ENCODE results near the gene SDHB. TPM values are rescaled to one million over a fixed set of nuclear protein-coding genes. Genes with fewer than 3 reads are reported as not detected.

Gene SDHB
- total and polyA plus RNA-seq, 2 of the 8 experiments (the other 6 are each of a cell fraction or from before 2014, with no cell fraction given): 84.0 to 98.7 TPM

GRCh38 chr1:17008208-17008855, 45.5 kb downstream of the SDHB start:
- 0 out of 2 replicates have a peak overlapping the region, but pooled peaks have one; percentile 18 for H2BK15ac ChIP-seq (ENCODE audit: low read length)
- H3K4ac ChIP-seq (replicated peaks; ENCODE audit: insufficient read length, low read depth, low read length): no peak overlapping the region
- H3K9me3 ChIP-seq (ENCODE audit: insufficient read depth in 2 of 2, low read depth in 1 of 2, low read length in 1 of 2): no peaks in the 10 kb centered on the region
- H3K56ac ChIP-seq (replicated peaks; ENCODE audit: insufficient read length, low read depth, low read length): no peak overlapping the region
- H2BK5ac ChIP-seq (ENCODE audit: low read depth, low read length): no peak overlapping the region
- no peaks in the 10 kb centered on the region for H3K27me3 ChIP-seq (replicated peaks in 1 of 4; ENCODE audit: control insufficient read depth in 3 of 4, extremely low read depth in 1 of 4, insufficient read depth in 3 of 4, low read length in 3 of 4)
- H4K20me1 ChIP-seq (replicated peaks in 1 of 2; ENCODE audit: control insufficient read depth in 1 of 2, insufficient read depth in 2 of 2, low read length in 2 of 2): peaks cover 0 to 7% of the 10 kb centered on the region in 2 experiments
- H3K4me2 ChIP-seq (ENCODE audit: insufficient read depth in 1 of 2, low read depth in 2 of 2, low read length in 2 of 2): no peak overlapping the region
- no peak overlapping the region for H2BK12ac ChIP-seq (ENCODE audit: low read depth, low read length)
- DNase-seq (ENCODE audit: low read depth in 1 of 2, low spot score in 2 of 2) (no peak), FAIRE-seq (no peak)
- no peak overlapping the region for H4K5ac ChIP-seq (ENCODE audit: insufficient read length, low read depth, low read length)
- H3K14ac ChIP-seq (ENCODE audit: insufficient read length): no peak overlapping the region
- H4K91ac ChIP-seq (replicated peaks; ENCODE audit: insufficient read length, low read length): no peak overlapping the region
- POLR2A ChIA-PET (ENCODE audit: partially characterized antibody): interaction anchor here (0.6 to 2.7 kb wide), 9 partner anchors 9 to 44 kb away, joined by 3 to 18 read pairs (median 4); partner anchors contain the start of gene MFAP2
- TF ChIP-seq KDM1A (IDR thresholded peaks at IDR 0.05; ENCODE audit: borderline replicate concordance, low read length) (no peak), JUN (IDR thresholded peaks at IDR 0.05; ENCODE audit: low read depth, low read length) (no peak), CTCF (IDR thresholded peaks at IDR 0.05; ENCODE audit: control extremely low read depth in 1 of 3, insufficient read depth in 1 of 3, low read depth in 1 of 3, low read length in 3 of 3) (no peak), JUND (IDR thresholded peaks at IDR 0.05; ENCODE audit: low read length) (no peak), POLR2AphosphoS5 (IDR thresholded peaks at IDR 0.05; ENCODE audit: low read depth, low read length) (no peak), PHF8 (conservative IDR thresholded peaks at IDR 0.05; ENCODE audit: low read depth, low read length) (no peak)
- H3K36me3 ChIP-seq (ENCODE audit: control insufficient read depth in 2 of 4, insufficient read depth in 4 of 4, low read length in 3 of 4): peaks cover 0 to 11% (median 8%) of the 10 kb centered on the region in 4 experiments; a peak in 5 of 8 replicates
- H2BK20ac ChIP-seq (ENCODE audit: low read length): no peak overlapping the region
- H3K4me1 ChIP-seq (replicated peaks in 1 of 4; ENCODE audit: control insufficient read depth in 3 of 4, insufficient read depth in 4 of 4, low read length in 3 of 4): peaks cover 7 to 31% (median 20%) of the 10 kb centered on the region in 4 experiments
- CTCF ChIA-PET (ENCODE audit: partially characterized antibody): interaction anchor here (0.6 to 11.4 kb wide), 5 partner anchors 20 to 104 kb away, joined by 3 to 164 read pairs (median 7); no protein-coding TSS in a partner anchor
- H2AK5ac ChIP-seq (ENCODE audit: low read depth, low read length): no peak overlapping the region
- H4K8ac ChIP-seq (ENCODE audit: extremely low read depth, insufficient read depth, low read length): no peak overlapping the region
- no peak overlapping the region for H3K23ac ChIP-seq (ENCODE audit: insufficient read length)
- H3K79me2 ChIP-seq (ENCODE audit: control insufficient read depth in 1 of 2, insufficient read depth in 2 of 2, low read length in 2 of 2): peaks cover 0 to 4% of the 10 kb centered on the region in 2 experiments; a peak in 1 of 4 replicates
- no peaks in the 10 kb centered on the region; the same call in 1 of the 2 replicates for H3K79me1 ChIP-seq (ENCODE audit: low read depth, low read length)
- no peak overlapping the region for H3K27ac ChIP-seq (ENCODE audit: low read depth, low read length)
- H3K18ac ChIP-seq (ENCODE audit: extremely low read depth, low read length): no peak overlapping the region
- H2AFZ ChIP-seq (ENCODE audit: low read length): no peak overlapping the region
- H3K4me3 ChIP-seq (ENCODE audit: extremely low read depth in 1 of 4, insufficient read depth in 2 of 4, low read depth in 3 of 4, low read length in 4 of 4): no peak overlapping the region
- H3K9ac ChIP-seq (replicated peaks in 1 of 4; ENCODE audit: extremely low read depth in 1 of 4, low read depth in 3 of 4, low read length in 3 of 4): no peak overlapping the region
- no peak overlapping the region for H2BK120ac ChIP-seq (replicated peaks; ENCODE audit: low read depth, low read length)
- H3K23me2 ChIP-seq (ENCODE audit: low read depth, low read length): peaks cover 5% of the 10 kb centered on the region; the same call in 1 of the 2 replicates
- 90% methylated on average over 15 of the region's 15 CpGs; no CpG with 5 or more reads in 1 of the 2 experiments for WGBS, 2 experiments (ENCODE audit: extremely low coverage in 1 of 2, insufficient coverage in 1 of 2, insufficient read length in 1 of 2, insufficient replicate concordance in 2 of 2, low coverage in 1 of 2, low lambda C conversion rate in 2 of 2, missing lambda C conversion rate in 1 of 2)
